ENCODE measurements around the gene PIGQ. TPM values are rescaled to one million over a fixed set of nuclear protein-coding genes. Genes with fewer than 3 reads are reported as not detected.
A peak's percentile ranks its signal among the peaks of the same experiment; 100 is the strongest.

The PIGQ gene
- polyA plus RNA-seq, 2 of the 4 experiments (the other 2 are of a cell fraction) = 13.2 to 31.2 TPM

- no peak for ATAC-seq
- H3K4me3 ChIP-seq = no peak overlapping the region
- WGBS (ENCODE audit: missing lambda C conversion rate) = 80% methylated on average over 10 of the region's 10 CpGs
- no peak for FAIRE-seq
- no peaks in the 10 kb centered on the region for H3K9me3 ChIP-seq
- TF ChIP-seq BHLHE40 (IDR thresholded peaks at IDR 0.05; ENCODE audit: low read depth, low read length) (no peak), ZC3H11A (IDR thresholded peaks at IDR 0.05) (no peak), RFX5 (IDR thresholded peaks at IDR 0.05) (no peak), EHF (CRISPR knock-in tag; IDR thresholded peaks at IDR 0.05) (no peak), RAD21 (conservative IDR thresholded peaks at IDR 0.05 in 1 of 2, IDR thresholded peaks at IDR 0.05 in 1 of 2) (no peak), CBX2 (IDR thresholded peaks at IDR 0.05; ENCODE audit: borderline replicate concordance, low read depth) (no peak), POLR2AphosphoS2 (conservative IDR thresholded peaks at IDR 0.05; ENCODE audit: low read length) (no peak), JUN (IDR thresholded peaks at IDR 0.05) (no peak), JUNB (IDR thresholded peaks at IDR 0.05) (no peak), ELK1 (IDR thresholded peaks at IDR 0.05; ENCODE audit: low read depth, low read length) (no peak), ATOH8 (CRISPR knock-in tag; IDR thresholded peaks at IDR 0.05; ENCODE audit: low read depth) (no peak), TFCP2L1 (CRISPR knock-in tag; IDR thresholded peaks at IDR 0.05) (no peak), HDAC2 (IDR thresholded peaks at IDR 0.05) (no peak), PHF8 (IDR thresholded peaks at IDR 0.05; ENCODE audit: borderline replicate concordance, low read depth) (no peak), FOSL2 (IDR thresholded peaks at IDR 0.05) (no peak), FOSL2 (CRISPR knock-in tag; IDR thresholded peaks at IDR 0.05) (no peak), RCOR1 (IDR thresholded peaks at IDR 0.05; ENCODE audit: low read depth, low read length) (no peak)
- TF ChIP-seq, protein P1, sequence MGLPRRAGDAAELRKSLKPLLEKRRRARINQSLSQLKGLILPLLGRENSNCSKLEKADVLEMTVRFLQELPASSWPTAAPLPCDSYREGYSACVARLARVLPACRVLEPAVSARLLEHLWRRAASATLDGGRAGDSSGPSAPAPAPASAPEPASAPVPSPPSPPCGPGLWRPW (IDR thresholded peaks at IDR 0.05) = no peak
- TF ChIP-seq, protein P2, sequence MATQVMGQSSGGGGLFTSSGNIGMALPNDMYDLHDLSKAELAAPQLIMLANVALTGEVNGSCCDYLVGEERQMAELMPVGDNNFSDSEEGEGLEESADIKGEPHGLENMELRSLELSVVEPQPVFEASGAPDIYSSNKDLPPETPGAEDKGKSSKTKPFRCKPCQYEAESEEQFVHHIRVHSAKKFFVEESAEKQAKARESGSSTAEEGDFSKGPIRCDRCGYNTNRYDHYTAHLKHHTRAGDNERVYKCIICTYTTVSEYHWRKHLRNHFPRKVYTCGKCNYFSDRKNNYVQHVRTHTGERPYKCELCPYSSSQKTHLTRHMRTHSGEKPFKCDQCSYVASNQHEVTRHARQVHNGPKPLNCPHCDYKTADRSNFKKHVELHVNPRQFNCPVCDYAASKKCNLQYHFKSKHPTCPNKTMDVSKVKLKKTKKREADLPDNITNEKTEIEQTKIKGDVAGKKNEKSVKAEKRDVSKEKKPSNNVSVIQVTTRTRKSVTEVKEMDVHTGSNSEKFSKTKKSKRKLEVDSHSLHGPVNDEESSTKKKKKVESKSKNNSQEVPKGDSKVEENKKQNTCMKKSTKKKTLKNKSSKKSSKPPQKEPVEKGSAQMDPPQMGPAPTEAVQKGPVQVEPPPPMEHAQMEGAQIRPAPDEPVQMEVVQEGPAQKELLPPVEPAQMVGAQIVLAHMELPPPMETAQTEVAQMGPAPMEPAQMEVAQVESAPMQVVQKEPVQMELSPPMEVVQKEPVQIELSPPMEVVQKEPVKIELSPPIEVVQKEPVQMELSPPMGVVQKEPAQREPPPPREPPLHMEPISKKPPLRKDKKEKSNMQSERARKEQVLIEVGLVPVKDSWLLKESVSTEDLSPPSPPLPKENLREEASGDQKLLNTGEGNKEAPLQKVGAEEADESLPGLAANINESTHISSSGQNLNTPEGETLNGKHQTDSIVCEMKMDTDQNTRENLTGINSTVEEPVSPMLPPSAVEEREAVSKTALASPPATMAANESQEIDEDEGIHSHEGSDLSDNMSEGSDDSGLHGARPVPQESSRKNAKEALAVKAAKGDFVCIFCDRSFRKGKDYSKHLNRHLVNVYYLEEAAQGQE (IDR thresholded peaks at IDR 0.05) = no peak
- no peak overlapping the region for H3K4me2 ChIP-seq
- CTCF ChIA-PET = interaction anchor here (0.6 to 1.8 kb wide), 7 partner anchors 15 to 88 kb away, joined by 3 to 8 read pairs (median 4); partner anchors contain the start of gene RHOT2
- peaks cover 45% of the 10 kb centered on the region for H3K4me1 ChIP-seq
- DNase-seq (ENCODE audit: low read depth in 1 of 2, low spot score in 1 of 2) = no peak
- H3K27ac ChIP-seq = peak overlapping the region in 1 of 2 experiments; percentile 8; a peak in 1 of 6 replicates
- POLR2A ChIA-PET = no interaction called here
Measured at GRCh38 chr16:624526-625070, 54.8 kb downstream of the PIGQ start.

GRCh38 chr16:625117-625976 lies 55.6 kb downstream of the PIGQ start:
- no peaks in the 10 kb centered on the region for H3K9me3 ChIP-seq
- no peak overlapping the region for H3K4me2 ChIP-seq
- WGBS (ENCODE audit: missing lambda C conversion rate) = 93% methylated on average over 29 of the region's 37 CpGs
- ChIA-PET POLR2A (no interaction called here), CTCF (interaction anchor here (0.6 to 2.0 kb wide), 8 partner anchors 18 to 559 kb away, joined by 3 to 8 read pairs (median 4); no protein-coding TSS in a partner anchor)
- no peak overlapping the region for H3K4me3 ChIP-seq
- no peak for ATAC-seq
- DNase-seq (ENCODE audit: low read depth in 1 of 2, low spot score in 1 of 2) = no peak
- FAIRE-seq = no peak
- peaks cover 51% of the 10 kb centered on the region for H3K4me1 ChIP-seq
- H3K27ac ChIP-seq = peak overlapping the region in 1 of 2 experiments; percentile 87; a peak in 2 of 6 replicates
- no peak for TF ChIP-seq PBX3 (IDR thresholded peaks at IDR 0.05)
- no peak for TF ChIP-seq ELK1 (IDR thresholded peaks at IDR 0.05; ENCODE audit: low read depth, low read length)
- TF ChIP-seq ESRRA (IDR thresholded peaks at IDR 0.05; ENCODE audit: borderline replicate concordance, low read length) = no peak
- no peak for TF ChIP-seq BHLHE40 (IDR thresholded peaks at IDR 0.05; ENCODE audit: low read depth, low read length)
- no peak for TF ChIP-seq ATOH8 (CRISPR knock-in tag; IDR thresholded peaks at IDR 0.05; ENCODE audit: low read depth)
- no peak for TF ChIP-seq EHMT2 (IDR thresholded peaks at IDR 0.05; ENCODE audit: low read depth)
- no peak for TF ChIP-seq FOXS1 (CRISPR knock-in tag; IDR thresholded peaks at IDR 0.05)
- no peak for TF ChIP-seq RAD21 (conservative IDR thresholded peaks at IDR 0.05 in 1 of 2, IDR thresholded peaks at IDR 0.05 in 1 of 2)
